H1 (cell line): ENCODE results near the gene ORC6. TPM values are rescaled to one million over a fixed set of nuclear protein-coding genes. Genes with fewer than 3 reads are reported as not detected.

Source experiments
- CTCF ChIA-PET: fragments of 300-600 bp; sonication (Branson Sonifier 250); formaldehyde crosslinking; loops from one replicate; lab custom pipeline; 2021; ENCODE audit not compliant: partially characterized antibody; lab: Charles Lee
- POLR2A ChIA-PET: fragments of 300-600 bp; sonication (Branson Sonifier 250); formaldehyde crosslinking; loops from one replicate; lab custom pipeline; 2021; ENCODE audit warnings: inconsistent platforms; ENCODE audit not compliant: partially characterized antibody; lab: Charles Lee
- DNase-seq, 2 experiments: peaks; one replicate each; pipeline versions ENCODE4 v3.0.0 to v3.0.0-alpha.2; 2010 to 2022; ENCODE audit warnings: low spot score in 2 of 2, low read depth in 1 of 2, mixed read lengths in 1 of 2
- FAIRE-seq: peaks from 2 replicates; lab custom pipeline; 2011; peaks lifted over from hg19 to GRCh38; lab: Jason Lieb, UNC
- H2AFZ ChIP-seq: 2 replicates; pipeline ENCODE4 v1.8.1; 2012; ENCODE audit warnings: low read length, inconsistent platforms
- H2AK5ac ChIP-seq: 2 replicates; pipeline ENCODE4 v1.6.1; 2013; ENCODE audit warnings: low read depth, low read length
- H2BK120ac ChIP-seq: replicated peaks from 2 replicates; pipeline ENCODE3; 2013; ENCODE audit warnings: low read depth, low read length, inconsistent platforms
- H2BK12ac ChIP-seq: 2 replicates; pipeline ENCODE4 v1.6.1; 2013; ENCODE audit warnings: low read depth, low read length
- H2BK15ac ChIP-seq: 2 replicates; pipeline ENCODE4 v1.6.1; 2013; ENCODE audit warnings: low read length
- H2BK20ac ChIP-seq: 2 replicates; pipeline ENCODE4 v1.6.1; 2013; ENCODE audit warnings: low read length
- H2BK5ac ChIP-seq: 2 replicates; pipeline ENCODE4 v1.6.1; 2013; ENCODE audit warnings: low read depth, low read length
- H3K14ac ChIP-seq: 2 replicates; pipeline ENCODE4 v1.6.1; 2013; ENCODE audit warnings: inconsistent platforms; ENCODE audit not compliant: insufficient read length
- H3K18ac ChIP-seq: 2 replicates; pipeline ENCODE4 v1.6.1; 2013; ENCODE audit warnings: low read length; ENCODE audit errors: extremely low read depth
- H3K23ac ChIP-seq: 2 replicates; pipeline ENCODE4 v1.6.1; 2013; ENCODE audit warnings: inconsistent platforms; ENCODE audit not compliant: insufficient read length
- H3K23me2 ChIP-seq: 2 replicates; pipeline ENCODE4 v1.6.1; 2013; ENCODE audit warnings: low read depth, low read length
- H3K27ac ChIP-seq: 2 replicates; pipeline ENCODE4 v1.6.1; 2011; ENCODE audit warnings: low read depth, low read length, inconsistent platforms
- H3K27me3 ChIP-seq, 4 experiments: replicated peaks in 1 of 4; 1 replicate in 1 of 4; 2 replicates in 3 of 4; pipeline versions ENCODE4 v1.6.1 to v1.8.1; 2011 to 2013; ENCODE audit warnings: low read length in 3 of 4, mild to moderate bottlenecking in 3 of 4, inconsistent platforms in 2 of 4, mixed read lengths in 2 of 4, moderate library complexity in 1 of 4; ENCODE audit not compliant: control insufficient read depth in 3 of 4, insufficient read depth in 3 of 4; ENCODE audit errors: extremely low read depth in 1 of 4
- H3K36me3 ChIP-seq, 4 experiments: 2 replicates each; pipeline versions ENCODE4 v1.6.1 to v1.8.1; 2011 to 2013; ENCODE audit warnings: mild to moderate bottlenecking in 4 of 4, low read length in 3 of 4, moderate library complexity in 2 of 4, control low read depth in 1 of 4, inconsistent platforms in 1 of 4; ENCODE audit not compliant: insufficient read depth in 4 of 4, control insufficient read depth in 2 of 4
- H3K4ac ChIP-seq: replicated peaks from 2 replicates; pipeline ENCODE3; 2013; ENCODE audit warnings: low read length, low read depth, mixed read lengths, inconsistent platforms; ENCODE audit not compliant: insufficient read length
- H3K4me1 ChIP-seq, 4 experiments: replicated peaks in 1 of 4; 1 replicate in 1 of 4; 2 replicates in 3 of 4; pipeline versions ENCODE4 v1.6.1 to v1.8.1; 2011 to 2013; ENCODE audit warnings: low read length in 3 of 4, inconsistent platforms in 2 of 4, mixed read lengths in 1 of 4; ENCODE audit not compliant: insufficient read depth in 4 of 4, control insufficient read depth in 3 of 4
- H3K4me2 ChIP-seq, 2 experiments: 2 replicates each; pipeline versions ENCODE4 v1.6.1 to v1.8.1; 2011 to 2013; ENCODE audit warnings: low read depth in 2 of 2, low read length in 2 of 2, control low read depth in 1 of 2, inconsistent platforms in 1 of 2, mild to moderate bottlenecking in 1 of 2; ENCODE audit not compliant: insufficient read depth in 1 of 2
- H3K4me3 ChIP-seq, 4 experiments: fragments of 200-600, 300-600 bp in 1 of 4; sonication (generic), shearing (Covaris generic), sonication (Bioruptor Twin) in 1 of 4; 2 replicates each; pipeline versions ENCODE4 v1.5.1 to v1.8.1; 2011 to 2016; ENCODE audit warnings: low read length in 4 of 4, low read depth in 3 of 4, control low read depth in 2 of 4, inconsistent platforms in 2 of 4, mild to moderate bottlenecking in 2 of 4, mixed read lengths in 1 of 4, moderate library complexity in 1 of 4; ENCODE audit not compliant: insufficient read depth in 2 of 4; ENCODE audit errors: extremely low read depth in 1 of 4
- H3K56ac ChIP-seq: replicated peaks from 2 replicates; pipeline ENCODE3; 2013; ENCODE audit warnings: low read depth, mild to moderate bottlenecking, mixed read lengths, low read length, inconsistent platforms; ENCODE audit not compliant: insufficient read length
- H3K79me1 ChIP-seq: 2 replicates; pipeline ENCODE4 v1.6.1; 2013; ENCODE audit warnings: low read depth, low read length, control low read depth
- H3K79me2 ChIP-seq, 2 experiments: 2 replicates each; pipeline versions ENCODE4 v1.6.1 to v1.8.1; 2012 to 2013; ENCODE audit warnings: low read length in 2 of 2, mild to moderate bottlenecking in 2 of 2, inconsistent platforms in 1 of 2; ENCODE audit not compliant: insufficient read depth in 2 of 2, control insufficient read depth in 1 of 2
- H3K9ac ChIP-seq, 4 experiments: replicated peaks in 1 of 4; 1 replicate in 1 of 4; 2 replicates in 3 of 4; pipeline versions ENCODE4 v1.6.1 to v1.8.1; 2011 to 2013; ENCODE audit warnings: low read depth in 3 of 4, low read length in 3 of 4, control low read depth in 2 of 4, mild to moderate bottlenecking in 2 of 4, moderate library complexity in 2 of 4, inconsistent platforms in 1 of 4; ENCODE audit errors: extremely low read depth in 1 of 4
- H3K9me3 ChIP-seq, 2 experiments: 2 replicates each; pipeline versions ENCODE4 v1.6.1 to v1.8.1; 2012 to 2013; ENCODE audit warnings: mild to moderate bottlenecking in 2 of 2, moderate library complexity in 2 of 2, control low read depth in 1 of 2, inconsistent platforms in 1 of 2, low read depth in 1 of 2, low read length in 1 of 2, mixed read lengths in 1 of 2; ENCODE audit not compliant: insufficient read depth in 2 of 2
- H4K20me1 ChIP-seq, 2 experiments: replicated peaks in 1 of 2; 2 replicates each; pipeline versions ENCODE3 to v1.8.1; 2011 to 2013; ENCODE audit warnings: inconsistent platforms in 2 of 2, low read length in 2 of 2, mild to moderate bottlenecking in 1 of 2; ENCODE audit not compliant: insufficient read depth in 2 of 2, control insufficient read depth in 1 of 2
- H4K5ac ChIP-seq: 2 replicates; pipeline ENCODE4 v1.6.1; 2013; ENCODE audit warnings: low read length, low read depth, mixed read lengths, inconsistent platforms; ENCODE audit not compliant: insufficient read length
- H4K8ac ChIP-seq: 2 replicates; pipeline ENCODE4 v1.8.0; 2013; ENCODE audit warnings: mild to moderate bottlenecking, moderate library complexity, low read length, inconsistent platforms; ENCODE audit not compliant: insufficient read depth; ENCODE audit errors: extremely low read depth
- H4K91ac ChIP-seq: replicated peaks from 2 replicates; pipeline ENCODE3; 2013; ENCODE audit warnings: low read length, mixed read lengths, inconsistent platforms; ENCODE audit not compliant: insufficient read length
- GTF2F1 ChIP-seq: IDR thresholded peaks from 2 replicates; pipeline ENCODE4 v1.6.1; 2012; ENCODE audit warnings: low read depth, low read length, improper control_type of control experiment, borderline replicate concordance
- RAD21 ChIP-seq, 2 experiments: IDR thresholded peaks in 1 of 2; conservative IDR thresholded peaks in 1 of 2; 2 replicates each; pipeline ENCODE4 v1.6.1; 2011; ENCODE audit warnings: low read depth in 2 of 2, low read length in 2 of 2, improper control_type of control experiment in 1 of 2, inconsistent platforms in 1 of 2, mild to moderate bottlenecking in 1 of 2, moderate library complexity in 1 of 2
- WGBS, 2 experiments: shearing (Covaris generic) in 1 of 2; methylation state at CpG; one replicate each; pipeline versions ENCODE4 v1.1.6 to v1.1.7; 2013 to 2015; ENCODE audit warnings: low lambda C conversion rate in 2 of 2, mixed read lengths in 2 of 2, inconsistent platforms in 1 of 2, low coverage in 1 of 2, missing lambda C conversion rate in 1 of 2; ENCODE audit not compliant: insufficient replicate concordance in 2 of 2, insufficient coverage in 1 of 2, insufficient read length in 1 of 2; ENCODE audit errors: extremely low coverage in 1 of 2, missing lambda C conversion rate in 1 of 2; 5-methylcytosine and 5-hydroxymethylcytosine counted together
- polyA plus RNA-seq, 7 experiments: library from polyadenylated mRNA; depleted of rRNA in 3 of 7; stranded (reverse) in 5 of 7; unstranded in 2 of 7; fragments of >200 nt in 5 of 7; fragments of 200-250 nt in 2 of 7; gene quantifications; 1 replicate in 5 of 7; 2 replicates in 1 of 7; 4 replicates in 1 of 7; pipeline versions ENCODE4 v1.2.1 to v1.2.3, GENCODE V29; 2011 to 2013; ENCODE audit warnings: missing spikeins in 2 of 7, mixed read lengths in 2 of 7
- total RNA-seq: library from RNA; stranded (reverse); fragmentation: NEBNext Ultra II Directional; extraction: Animal tissue kit (Norgen Biotek cat#: 25700); gene quantifications from 2 replicates; pipeline ENCODE4 v1.2.1, GENCODE V29; 2021

ORC6 gene
- total and polyA plus RNA-seq, 2 of the 8 experiments (the other 6 are each of a cell fraction or from before 2014, with no cell fraction given) = 41.8 to 67.4 TPM

DNA sequence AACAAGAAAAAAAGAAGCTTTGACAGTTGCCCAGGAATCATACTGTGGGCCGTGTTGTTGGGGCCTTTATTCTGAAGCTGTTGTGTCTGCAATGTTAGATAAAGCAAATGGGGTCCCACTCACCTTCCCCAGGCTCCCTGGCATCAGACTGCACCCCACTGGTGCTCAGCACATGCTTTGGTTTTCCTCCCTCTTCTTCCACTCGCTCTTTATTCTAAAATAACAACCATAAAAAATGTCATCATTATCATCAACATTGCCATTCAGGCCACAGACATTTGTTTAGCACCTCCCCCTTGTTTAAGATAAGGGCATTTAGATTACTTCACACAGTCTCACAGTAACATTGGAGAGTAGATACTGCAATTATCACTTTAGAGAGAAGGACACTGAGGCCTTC lies 50.5 kb downstream of the ORC6 start:
- Histone ChIP-seq H3K4ac (no peak overlapping the region), H2BK120ac (no peak overlapping the region), H3K4me2 (no peak overlapping the region), H3K14ac (no peak overlapping the region), H4K5ac (no peak overlapping the region), H4K20me1 (no peaks in the 10 kb centered on the region), H2AK5ac (no peak overlapping the region), H4K8ac (no peak overlapping the region), H3K36me3 (no peaks in the 10 kb centered on the region), H3K27me3 (no peaks in the 10 kb centered on the region), H2AFZ (no peak overlapping the region), H3K9ac (no peak overlapping the region), H2BK12ac (no peak overlapping the region), H3K56ac (no peak overlapping the region), H2BK15ac (no peak overlapping the region), H3K4me1 (peaks cover 0 to 3% (median 0%) of the 10 kb centered on the region in 4 experiments; a peak in 2 of 7 replicates), H3K18ac (no peak overlapping the region), H3K27ac (no peak overlapping the region), H3K9me3 (no peaks in the 10 kb centered on the region), H2BK20ac (no peak overlapping the region), H3K4me3 (no peak overlapping the region), H3K79me1 (no peaks in the 10 kb centered on the region), H3K79me2 (no peaks in the 10 kb centered on the region), H2BK5ac (no peak overlapping the region), H3K23me2 (no peaks in the 10 kb centered on the region), H3K23ac (no peak overlapping the region), H4K91ac (no peak overlapping the region)
- FAIRE-seq (no peak), DNase-seq (no peak)
- WGBS, 2 experiments = 74% methylated on average over 2 of the region's 2 CpGs; no CpG with 5 or more reads in 1 of the 2 experiments
- ChIA-PET POLR2A (interaction anchor here (1.4 kb wide), 1 partner anchor 9 kb away, joined by 4 read pairs; the partner anchor contains the start of gene MYLK3), CTCF (interaction anchor here (1.1 kb wide), 1 partner anchor 12 kb away, joined by 4 read pairs; no protein-coding TSS in a partner anchor)
- TF ChIP-seq RAD21 (IDR thresholded peaks at IDR 0.05 in 1 of 2, conservative IDR thresholded peaks at IDR 0.05 in 1 of 2; ENCODE audit: low read depth in 2 of 2, low read length in 2 of 2) (no peak), GTF2F1 (no peak)
